ENCODE data around the gene NAGLU.
"Not testable (repeated sequence)": the region's sequence is repeated elsewhere in the genome, so short reads cannot be mapped to it uniquely, and the experiment has no call there.

DNA sequence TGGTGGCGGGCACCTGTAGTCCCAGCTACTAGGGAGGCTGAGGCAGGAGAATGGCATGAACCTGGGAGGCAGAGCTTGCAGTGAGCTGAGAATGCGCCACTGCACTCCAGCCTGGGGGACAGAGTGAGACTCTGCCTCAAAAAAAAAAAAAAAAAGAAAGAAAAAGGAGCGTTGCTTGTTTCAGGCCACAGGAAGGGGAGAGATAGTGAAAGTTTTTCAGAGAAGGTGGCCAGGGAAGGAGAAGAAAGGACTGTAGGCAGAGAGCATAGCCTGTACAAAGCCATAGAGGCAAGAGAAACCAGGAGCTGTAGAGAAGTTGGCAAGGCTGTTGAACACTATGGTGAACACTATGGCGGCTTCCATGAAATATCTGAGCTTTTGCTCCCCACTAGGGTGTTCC lies 4.5 kb downstream of the NAGLU start:
- TF ChIP-seq EZH2 (IDR thresholded peaks at IDR 0.05; ENCODE audit: low read length): not testable (repeated sequence)
- TF ChIP-seq, protein P1, sequence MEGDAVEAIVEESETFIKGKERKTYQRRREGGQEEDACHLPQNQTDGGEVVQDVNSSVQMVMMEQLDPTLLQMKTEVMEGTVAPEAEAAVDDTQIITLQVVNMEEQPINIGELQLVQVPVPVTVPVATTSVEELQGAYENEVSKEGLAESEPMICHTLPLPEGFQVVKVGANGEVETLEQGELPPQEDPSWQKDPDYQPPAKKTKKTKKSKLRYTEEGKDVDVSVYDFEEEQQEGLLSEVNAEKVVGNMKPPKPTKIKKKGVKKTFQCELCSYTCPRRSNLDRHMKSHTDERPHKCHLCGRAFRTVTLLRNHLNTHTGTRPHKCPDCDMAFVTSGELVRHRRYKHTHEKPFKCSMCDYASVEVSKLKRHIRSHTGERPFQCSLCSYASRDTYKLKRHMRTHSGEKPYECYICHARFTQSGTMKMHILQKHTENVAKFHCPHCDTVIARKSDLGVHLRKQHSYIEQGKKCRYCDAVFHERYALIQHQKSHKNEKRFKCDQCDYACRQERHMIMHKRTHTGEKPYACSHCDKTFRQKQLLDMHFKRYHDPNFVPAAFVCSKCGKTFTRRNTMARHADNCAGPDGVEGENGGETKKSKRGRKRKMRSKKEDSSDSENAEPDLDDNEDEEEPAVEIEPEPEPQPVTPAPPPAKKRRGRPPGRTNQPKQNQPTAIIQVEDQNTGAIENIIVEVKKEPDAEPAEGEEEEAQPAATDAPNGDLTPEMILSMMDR (optimal IDR thresholded peaks at IDR 0.05 in 1 of 3, IDR thresholded peaks at IDR 0.05 in 1 of 3, conservative IDR thresholded peaks at IDR 0.05 in 1 of 3; ENCODE audit: extremely low read depth in 1 of 3, insufficient read depth in 2 of 3, low read length in 3 of 3): not testable (repeated sequence)

Data from keratinocyte (primary cell).